IMR-90 (cell line): ENCODE measurements around the gene SLC27A3. TPM values are rescaled to one million over a fixed set of nuclear protein-coding genes. Genes with fewer than 3 reads are reported as not detected.

Experiments
- ATAC-seq: fragments of 200-7000 bp; cut with Tn5 transposase; 2 replicates; pipeline ENCODE4 v1.9.1; 2020; ENCODE audit warnings: low read depth, mild to moderate bottlenecking, moderate library complexity
- BruUV-seq: library from RNA; stranded (reverse); fragments of 400-500 nt; replicated peaks from 2 replicates; lab custom pipeline; 2021; lab: Mats Ljungman, UMichigan
- CTCF ChIA-PET: fragments of 300-600 bp; formaldehyde crosslinking; extraction: SDS; loops from one replicate; lab custom pipeline; 2021; ENCODE audit warnings: antibody characterized with exemption; lab: Yijun Ruan, JAX
- POLR2A ChIA-PET: fragments of 300-600 bp; sonication (Branson Sonifier 250); formaldehyde crosslinking; loops from one replicate; lab custom pipeline; 2022; ENCODE audit warnings: antibody characterized with exemption; ENCODE audit not compliant: unreplicated experiment; lab: Charles Lee
- DNase-seq: peaks from one replicate; pipeline ENCODE4 v3.0.0; 2013
- H2AFZ ChIP-seq: replicated peaks from 2 replicates; pipeline ENCODE3; 2013; ENCODE audit warnings: low read length, mild to moderate bottlenecking; ENCODE audit not compliant: poor library complexity
- H2AK5ac ChIP-seq: 2 replicates; pipeline ENCODE4 v1.6.1; 2013; ENCODE audit warnings: low read depth, low read length, inconsistent platforms
- H2AK9ac ChIP-seq: replicated peaks from 2 replicates; pipeline ENCODE3; 2013; ENCODE audit warnings: mild to moderate bottlenecking, low read depth, low read length, moderate library complexity; ENCODE audit not compliant: poor library complexity
- H2BK120ac ChIP-seq: 2 replicates; pipeline ENCODE4 v1.6.1; 2013; ENCODE audit warnings: low read depth, low read length, inconsistent platforms
- H2BK15ac ChIP-seq: 3 replicates; pipeline ENCODE4 v1.6.1; 2013; ENCODE audit warnings: low read depth, low read length, inconsistent platforms
- H2BK20ac ChIP-seq: 2 replicates; pipeline ENCODE4 v1.6.1; 2013; ENCODE audit warnings: low read depth, mild to moderate bottlenecking, inconsistent platforms, low read length, moderate library complexity
- H2BK5ac ChIP-seq: 2 replicates; pipeline ENCODE4 v1.6.1; 2013; ENCODE audit warnings: mild to moderate bottlenecking, low read depth, low read length, inconsistent platforms; ENCODE audit not compliant: poor library complexity, severe bottlenecking
- H3K14ac ChIP-seq: replicated peaks from 2 replicates; pipeline ENCODE4 v1.6.1; 2013; ENCODE audit warnings: low read depth, low read length, inconsistent platforms
- H3K18ac ChIP-seq: 2 replicates; pipeline ENCODE4 v1.6.1; 2013; ENCODE audit warnings: low read depth, low read length, control low read depth
- H3K23ac ChIP-seq: 2 replicates; pipeline ENCODE4 v1.6.1; 2013; ENCODE audit warnings: low read depth, low read length, inconsistent platforms
- H3K27ac ChIP-seq: 2 replicates; pipeline ENCODE4 v1.5.1; 2013; ENCODE audit warnings: mild to moderate bottlenecking, control low read depth, low read length; ENCODE audit not compliant: insufficient read depth
- H3K27me3 ChIP-seq: 2 replicates; pipeline ENCODE4 v1.6.1; 2013; ENCODE audit warnings: low read length; ENCODE audit not compliant: control insufficient read depth, insufficient read depth
- H3K36me3 ChIP-seq: 2 replicates; pipeline ENCODE4 v1.6.1; 2013; ENCODE audit warnings: low read length, mixed read lengths; ENCODE audit not compliant: control insufficient read depth, insufficient read depth
- H3K4ac ChIP-seq: 2 replicates; pipeline ENCODE4 v1.6.1; 2013; ENCODE audit warnings: low read depth, low read length, inconsistent platforms
- H3K4me1 ChIP-seq: 2 replicates; pipeline ENCODE4 v1.6.1; 2013; ENCODE audit warnings: low read length, mixed read lengths; ENCODE audit not compliant: control insufficient read depth, insufficient read depth
- H3K4me2 ChIP-seq: 2 replicates; pipeline ENCODE4 v1.6.1; 2013; ENCODE audit warnings: low read depth, mild to moderate bottlenecking, control low read depth, low read length, moderate library complexity
- H3K4me3 ChIP-seq: 2 replicates; pipeline ENCODE4 v1.5.1; 2013; ENCODE audit warnings: low read depth, mild to moderate bottlenecking, control low read depth, low read length, moderate library complexity; ENCODE audit not compliant: insufficient read depth
- H3K56ac ChIP-seq: 2 replicates; pipeline ENCODE4 v1.6.1; 2013; ENCODE audit warnings: low read length, inconsistent platforms; ENCODE audit not compliant: insufficient read depth; ENCODE audit errors: extremely low read depth
- H3K79me1 ChIP-seq, 2 experiments: 2 replicates each; pipeline ENCODE4 v1.6.1; 2013; ENCODE audit warnings: low read length in 2 of 2, inconsistent platforms in 1 of 2, low read depth in 1 of 2
- H3K9ac ChIP-seq: 2 replicates; pipeline ENCODE4 v1.6.1; 2013; ENCODE audit warnings: low read depth, low read length, control low read depth
- H3K9me1 ChIP-seq: 2 replicates; pipeline ENCODE4 v1.6.1; 2013; ENCODE audit warnings: low read length, inconsistent platforms; ENCODE audit not compliant: insufficient read depth
- H3K9me3 ChIP-seq: 2 replicates; pipeline ENCODE4 v1.6.1; 2013; ENCODE audit warnings: low read length; ENCODE audit not compliant: control insufficient read depth, insufficient read depth
- H4K20me1 ChIP-seq: 2 replicates; pipeline ENCODE4 v1.6.1; 2013; ENCODE audit warnings: low read length, inconsistent platforms; ENCODE audit not compliant: insufficient read depth
- H4K5ac ChIP-seq: 2 replicates; pipeline ENCODE4 v1.6.1; 2013; ENCODE audit warnings: mild to moderate bottlenecking, low read depth, low read length, control low read depth
- H4K8ac ChIP-seq, 2 experiments: 2 replicates each; pipeline ENCODE4 v1.6.1; 2013; ENCODE audit warnings: low read depth in 2 of 2, low read length in 2 of 2, control low read depth in 1 of 2, inconsistent platforms in 1 of 2
- H4K91ac ChIP-seq: 2 replicates; pipeline ENCODE4 v1.6.1; 2013; ENCODE audit warnings: low read depth, low read length, inconsistent platforms; ENCODE audit not compliant: insufficient read depth
- USF2 ChIP-seq: fragments of 150-350 bp; IDR thresholded peaks from 2 replicates; pipeline ENCODE4 v1.6.1; 2017; ENCODE audit warnings: mild to moderate bottlenecking, antibody characterized with exemption, low read length, low read depth
- WGBS, 2 experiments: methylation state at CpG; one replicate each; pipeline versions ENCODE4 v1.1.5 to v1.1.7; 2013; ENCODE audit warnings: missing lambda C conversion rate in 2 of 2; ENCODE audit not compliant: insufficient read length in 1 of 2; ENCODE audit errors: extremely low coverage in 2 of 2; 5-methylcytosine and 5-hydroxymethylcytosine counted together
- dilution Hi-C: fragments of 300-500 bp; cut with HindIII; formaldehyde crosslinking; loops from one replicate; pipeline ENCODE4 v1.14.3; 2018; ENCODE audit warnings: low sequenced_read_pairs; ENCODE audit not compliant: unreplicated experiment
- in situ Hi-C: fragments of 300-500 bp; cut with MboI; formaldehyde crosslinking; loops from 3 replicates; pipeline ENCODE4 v1.14.3; 2019; ENCODE audit warnings: low sequenced_read_pairs, inconsistent platforms, mixed read lengths
- intact Hi-C: fragments of 100-400 bp; cut with micrococcal nuclease; formaldehyde crosslinking; loops from 2 replicates; pipeline ENCODE4 v1.10.0; 2022
- polyA plus RNA-seq, 3 experiments: library from polyadenylated mRNA; depleted of rRNA; stranded (reverse); fragments of >200 nt; gene quantifications; 2 replicates each; pipeline ENCODE4 v1.2.3, GENCODE V29; 2012; ENCODE audit warnings: low replicate concordance in 1 of 3
- total RNA-seq: library from RNA; depleted of rRNA; stranded (reverse); fragments of >200 nt; gene quantifications from 2 replicates; pipeline ENCODE4 v1.2.3, GENCODE V29; 2012

Gene SLC27A3
- total and polyA plus RNA-seq, 2 of the 4 experiments (the other 2 are of a cell fraction) = 3.2 to 9.3 TPM

GRCh38 chr1:153793261-153793972 is 18.2 kb downstream of the SLC27A3 start:
- WGBS, 2 experiments = no CpG with 5 or more reads among the region's 9 CpGs
- no peak overlapping the region for H2AK9ac ChIP-seq
- H3K4me2 ChIP-seq = no peak overlapping the region
- no peak overlapping the region for H4K91ac ChIP-seq
- no peak overlapping the region for H3K14ac ChIP-seq
- CTCF ChIA-PET = no interaction called here
- in situ Hi-C loops = no loop called here
- H3K79me1 ChIP-seq = 0 out of 4 replicates have a peak, but pooled peaks cover 0 to 3% of the 10 kb centered on the region in 2 experiments
- no peak overlapping the region for H3K27ac ChIP-seq
- H2AK5ac ChIP-seq = no peak overlapping the region
- DNase-seq (no peak), ATAC-seq (no peak)
- no peak overlapping the region for H4K8ac ChIP-seq
- no peak overlapping the region; the same call in 1 of the 2 replicates for H2BK120ac ChIP-seq
- peak overlapping the region; percentile 43; the same call in 1 of the 2 replicates for H3K4ac ChIP-seq
- peaks cover 10% of the 10 kb centered on the region for H3K9me1 ChIP-seq
- H3K4me3 ChIP-seq = no peak overlapping the region
- H2BK15ac ChIP-seq = no peak overlapping the region
- H4K20me1 ChIP-seq = no peaks in the 10 kb centered on the region
- H3K9ac ChIP-seq = no peak overlapping the region
- no peak overlapping the region for H3K18ac ChIP-seq
- POLR2A ChIA-PET = interaction anchor here (0.6 kb wide), 1 partner anchor 120 kb away, joined by 6 read pairs; no protein-coding TSS in a partner anchor
- BruUV-seq = no TSS peak
- no peak overlapping the region for H2BK5ac ChIP-seq
- H3K56ac ChIP-seq = no peak overlapping the region
- dilution Hi-C loops = no loop called here
- H3K4me1 ChIP-seq = peaks cover 11% of the 10 kb centered on the region
- no peak overlapping the region for H4K5ac ChIP-seq
- H3K9me3 ChIP-seq = no peaks in the 10 kb centered on the region
- TF ChIP-seq USF2 = no peak
- H2AFZ ChIP-seq = no peak overlapping the region
- intact Hi-C loops = loop anchor here (10.0 kb wide), 1 partner anchor 131 kb away; the partner anchor contains the start of gene GATAD2B
- no peak overlapping the region for H2BK20ac ChIP-seq
- H3K23ac ChIP-seq = no peak overlapping the region
- no peaks in the 10 kb centered on the region for H3K27me3 ChIP-seq
- no peaks in the 10 kb centered on the region for H3K36me3 ChIP-seq
